ENCODE results near the gene PLCXD1.
"Not testable (repeated sequence)": the region's sequence is repeated elsewhere in the genome, so short reads cannot be mapped to it uniquely, and the experiment has no call there.

Gene PLCXD1

DNA sequence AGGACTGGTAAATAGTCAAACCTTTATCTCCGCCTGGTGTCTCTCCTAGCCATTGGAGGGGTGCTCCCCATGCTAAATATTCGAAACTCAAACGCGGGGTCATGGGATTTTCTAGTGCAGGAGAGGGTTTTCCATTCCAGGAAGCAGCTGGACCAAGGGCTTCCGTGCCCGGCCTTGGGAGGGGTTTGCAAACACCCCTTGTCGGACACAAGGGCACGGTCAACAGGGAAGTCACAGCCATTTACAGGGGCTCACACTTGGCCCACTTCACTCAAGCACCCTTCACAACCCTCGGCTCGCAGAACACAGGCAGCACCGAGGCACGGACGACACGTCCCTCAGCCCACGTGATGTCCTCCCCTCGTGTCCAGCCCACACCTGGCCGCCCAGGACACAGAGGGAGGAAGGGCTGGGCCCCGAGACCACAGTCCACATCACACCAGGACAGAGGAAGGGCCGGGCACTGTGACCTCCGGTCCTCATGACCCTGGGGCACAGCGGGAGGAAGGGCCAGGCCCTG lies 10.3 kb upstream of the PLCXD1 start:
- DNase-seq (ENCODE audit: insufficient read length, low spot score): no peak
- FAIRE-seq: no peak

DNA sequence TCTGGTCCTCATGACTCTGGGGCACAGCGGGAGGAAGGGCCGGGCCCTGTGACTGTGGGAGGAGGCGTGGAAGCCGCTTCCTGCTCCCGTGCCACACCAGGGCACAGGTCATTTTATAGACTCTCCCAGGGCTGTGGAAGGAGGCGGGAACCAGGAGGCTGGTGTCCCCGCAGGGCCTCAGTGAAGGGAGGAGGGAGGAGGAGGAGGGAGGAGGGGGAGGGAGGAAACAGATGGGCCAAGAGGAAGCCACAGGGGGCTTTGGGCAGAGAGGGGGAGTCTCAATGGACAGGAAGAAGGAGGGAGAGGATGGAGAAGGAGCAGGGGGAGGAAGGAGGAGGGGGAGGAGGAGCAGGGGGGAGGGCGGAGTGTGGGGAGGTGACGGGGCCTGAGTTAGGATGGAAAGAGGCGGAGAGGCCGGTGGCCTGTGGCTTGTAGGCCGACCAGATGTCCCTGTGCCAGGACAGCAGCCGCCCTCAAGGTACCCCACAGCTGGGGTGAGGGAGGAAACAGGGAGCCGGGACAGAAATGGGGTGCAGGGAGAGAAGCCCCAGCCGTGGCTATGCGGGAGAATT lies 6.2 kb upstream of the PLCXD1 start:
- TF ChIP-seq, protein P1, sequence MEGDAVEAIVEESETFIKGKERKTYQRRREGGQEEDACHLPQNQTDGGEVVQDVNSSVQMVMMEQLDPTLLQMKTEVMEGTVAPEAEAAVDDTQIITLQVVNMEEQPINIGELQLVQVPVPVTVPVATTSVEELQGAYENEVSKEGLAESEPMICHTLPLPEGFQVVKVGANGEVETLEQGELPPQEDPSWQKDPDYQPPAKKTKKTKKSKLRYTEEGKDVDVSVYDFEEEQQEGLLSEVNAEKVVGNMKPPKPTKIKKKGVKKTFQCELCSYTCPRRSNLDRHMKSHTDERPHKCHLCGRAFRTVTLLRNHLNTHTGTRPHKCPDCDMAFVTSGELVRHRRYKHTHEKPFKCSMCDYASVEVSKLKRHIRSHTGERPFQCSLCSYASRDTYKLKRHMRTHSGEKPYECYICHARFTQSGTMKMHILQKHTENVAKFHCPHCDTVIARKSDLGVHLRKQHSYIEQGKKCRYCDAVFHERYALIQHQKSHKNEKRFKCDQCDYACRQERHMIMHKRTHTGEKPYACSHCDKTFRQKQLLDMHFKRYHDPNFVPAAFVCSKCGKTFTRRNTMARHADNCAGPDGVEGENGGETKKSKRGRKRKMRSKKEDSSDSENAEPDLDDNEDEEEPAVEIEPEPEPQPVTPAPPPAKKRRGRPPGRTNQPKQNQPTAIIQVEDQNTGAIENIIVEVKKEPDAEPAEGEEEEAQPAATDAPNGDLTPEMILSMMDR (IDR thresholded peaks at IDR 0.05; ENCODE audit: insufficient read depth, missing control alignments): no peak
- FAIRE-seq (no peak), DNase-seq (ENCODE audit: insufficient read length, low spot score) (peak; percentile 37)

More for the DNA sequence above, 10.3 kb upstream of the PLCXD1 start:
- TF ChIP-seq, protein P1 (IDR thresholded peaks at IDR 0.05; ENCODE audit: insufficient read depth, missing control alignments): no peak

DNA sequence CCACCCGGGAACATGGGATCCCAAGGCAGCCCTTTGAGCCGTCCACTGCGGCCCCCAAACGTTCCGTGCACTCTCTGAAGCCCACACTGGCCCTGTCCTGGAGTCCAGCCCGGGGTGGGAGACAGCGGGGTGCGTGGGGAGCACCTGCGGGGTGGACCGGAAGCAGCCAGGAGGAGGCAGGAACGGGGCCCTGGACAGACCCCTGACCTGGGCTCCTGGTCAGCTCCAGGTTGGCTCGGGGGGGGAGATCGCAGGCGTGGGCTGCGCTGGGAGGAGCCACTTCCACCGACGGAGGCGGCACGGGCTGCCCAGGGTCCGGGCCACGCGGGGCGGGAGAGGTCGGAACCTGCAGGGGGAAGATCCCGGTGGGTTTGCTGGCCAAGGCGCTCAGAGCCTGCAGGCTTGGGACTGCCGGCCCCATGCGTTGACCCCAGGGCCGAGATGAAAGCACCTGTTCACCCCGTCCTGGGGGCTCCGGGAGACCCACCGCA lies 5.7 kb upstream of the PLCXD1 start:
- no peak for DNase-seq (ENCODE audit: insufficient read length, low spot score)
- TF ChIP-seq, protein P1 (IDR thresholded peaks at IDR 0.05; ENCODE audit: insufficient read depth, missing control alignments): no peak
- no peak for FAIRE-seq

DNA sequence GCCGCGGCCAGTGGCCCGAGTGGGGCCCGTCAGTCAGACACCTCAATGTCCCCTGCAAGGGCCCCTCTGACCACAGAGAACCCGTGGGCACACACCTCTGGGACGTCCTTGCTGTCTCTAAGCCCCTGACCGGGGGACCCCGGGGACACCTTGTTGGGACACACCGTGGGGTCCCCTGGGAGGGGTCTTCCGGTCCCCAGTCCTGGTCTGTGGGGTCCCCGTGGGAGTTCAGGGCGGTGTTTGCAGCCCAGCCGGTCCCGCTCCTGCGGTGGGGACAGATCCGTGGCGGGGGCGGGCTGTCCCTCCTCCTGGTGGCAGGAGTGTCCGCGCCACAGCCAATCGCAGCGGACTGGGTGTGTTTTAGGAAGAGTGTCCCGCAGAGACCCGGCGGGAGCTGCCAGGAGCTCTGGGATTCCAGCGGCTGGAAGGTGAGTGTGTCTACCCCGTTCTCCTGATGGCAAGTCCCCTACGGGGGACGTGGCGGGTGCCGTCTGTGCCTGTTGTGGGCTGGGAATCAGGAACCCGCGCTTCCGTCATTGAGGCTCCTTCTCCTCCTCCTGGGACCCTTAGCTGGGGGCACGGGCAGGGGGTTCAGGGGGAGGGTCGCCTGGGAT lies 5.1 kb upstream of the PLCXD1 start:
- FAIRE-seq: no peak
- no peak for DNase-seq (ENCODE audit: insufficient read length, low spot score)
- TF ChIP-seq, protein P1 (IDR thresholded peaks at IDR 0.05; ENCODE audit: insufficient read depth, missing control alignments): no peak

DNA sequence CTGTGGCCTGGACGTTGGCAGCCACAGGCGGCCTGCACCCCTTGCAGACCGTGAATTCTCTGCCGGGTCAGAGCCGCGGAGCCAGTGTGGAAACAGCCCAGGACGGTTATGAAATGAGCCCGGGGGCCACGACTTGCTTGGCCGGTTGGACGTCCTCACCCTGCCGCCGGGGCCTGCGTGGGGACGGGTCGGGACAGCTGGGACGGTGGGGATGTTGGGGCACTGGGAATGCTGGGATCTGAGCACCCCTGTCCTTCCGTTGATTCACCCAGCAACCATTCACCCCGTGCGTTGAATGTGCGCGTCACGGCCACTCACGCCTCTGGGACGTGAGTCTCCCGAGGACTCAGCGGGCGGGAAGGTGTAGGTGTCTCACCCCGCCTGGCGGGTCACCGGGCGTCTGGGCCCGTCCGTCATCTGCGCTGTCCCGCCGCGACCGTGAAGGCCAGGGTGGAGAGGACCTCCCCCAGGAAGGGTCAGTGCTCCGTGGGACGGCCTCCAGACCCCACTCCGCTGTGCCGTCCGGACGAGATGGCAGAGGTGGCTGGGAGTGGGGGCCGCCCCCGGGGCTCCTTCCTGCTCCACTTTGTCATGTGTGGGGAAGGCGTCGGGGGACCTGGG lies 4.5 kb upstream of the PLCXD1 start:
- FAIRE-seq: no peak
- DNase-seq (ENCODE audit: insufficient read length, low spot score): no peak
- TF ChIP-seq, protein P1 (IDR thresholded peaks at IDR 0.05; ENCODE audit: insufficient read depth, missing control alignments): no peak

DNA sequence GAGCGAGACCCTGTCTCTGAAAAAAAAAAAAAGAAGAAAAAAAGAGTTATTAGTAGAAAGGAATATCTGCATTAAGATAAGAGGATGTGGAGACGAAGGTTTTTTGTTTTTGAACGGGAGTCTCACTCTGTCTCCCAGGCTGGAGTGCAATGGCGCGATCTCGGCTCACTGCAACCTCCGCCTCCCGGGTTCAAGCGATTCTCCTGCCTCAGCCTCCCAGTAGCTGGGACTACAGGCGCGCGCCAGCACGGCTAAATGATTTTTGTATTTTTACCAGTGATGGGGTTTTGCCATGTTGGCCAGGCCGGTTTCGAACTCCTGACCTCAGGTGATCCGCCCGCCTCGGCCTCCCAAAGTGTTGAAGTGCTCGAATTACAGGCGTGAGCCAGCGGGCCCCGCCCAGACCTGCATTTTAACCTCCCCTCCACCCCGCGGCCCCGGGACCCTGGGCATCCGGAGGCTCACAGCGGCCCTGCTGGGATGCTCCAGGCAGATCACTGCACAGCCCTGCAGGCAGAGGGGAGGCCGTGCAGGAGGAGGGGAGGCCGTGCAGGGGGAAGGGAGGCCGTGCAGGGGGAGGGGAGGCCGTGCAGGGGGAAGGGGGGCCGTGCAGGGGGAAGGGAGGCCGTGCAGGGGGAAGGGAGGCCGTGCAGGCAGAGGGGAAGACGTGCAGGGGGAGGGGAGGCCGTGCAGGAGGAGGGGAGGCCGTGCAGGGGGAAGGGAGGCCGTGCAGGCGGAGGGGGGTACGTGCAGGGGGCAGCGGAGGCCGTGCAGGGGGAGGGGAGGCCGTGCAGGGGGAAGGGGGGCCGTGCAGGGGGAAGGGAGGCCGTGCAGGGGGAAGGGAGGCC lies 1.2 kb upstream of the PLCXD1 start:
- not testable (repeated sequence) for DNase-seq (ENCODE audit: insufficient read length, low spot score); FAIRE-seq

DNA sequence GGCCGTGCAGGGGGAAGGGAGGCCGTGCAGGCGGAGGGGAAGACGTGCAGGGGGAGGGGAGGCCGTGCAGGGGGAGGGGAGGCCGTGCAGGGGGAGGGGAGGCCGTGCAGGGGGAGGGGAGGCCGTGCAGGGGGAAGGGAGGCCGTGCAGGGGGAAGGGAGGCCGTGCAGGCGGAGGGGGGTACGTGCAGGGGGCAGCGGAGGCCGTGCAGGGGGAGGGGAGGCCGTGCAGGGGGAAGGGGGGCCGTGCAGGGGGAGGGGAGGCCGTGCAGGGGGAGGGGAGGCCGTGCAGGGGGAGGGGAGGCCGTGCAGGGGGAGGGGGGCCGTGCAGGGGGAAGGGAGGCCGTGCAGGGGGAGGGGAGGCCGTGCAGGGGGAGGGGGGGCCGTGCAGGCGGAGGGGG lies 459 bp upstream of the PLCXD1 start:
- FAIRE-seq; DNase-seq (ENCODE audit: insufficient read length, low spot score): not testable (repeated sequence)

DNA sequence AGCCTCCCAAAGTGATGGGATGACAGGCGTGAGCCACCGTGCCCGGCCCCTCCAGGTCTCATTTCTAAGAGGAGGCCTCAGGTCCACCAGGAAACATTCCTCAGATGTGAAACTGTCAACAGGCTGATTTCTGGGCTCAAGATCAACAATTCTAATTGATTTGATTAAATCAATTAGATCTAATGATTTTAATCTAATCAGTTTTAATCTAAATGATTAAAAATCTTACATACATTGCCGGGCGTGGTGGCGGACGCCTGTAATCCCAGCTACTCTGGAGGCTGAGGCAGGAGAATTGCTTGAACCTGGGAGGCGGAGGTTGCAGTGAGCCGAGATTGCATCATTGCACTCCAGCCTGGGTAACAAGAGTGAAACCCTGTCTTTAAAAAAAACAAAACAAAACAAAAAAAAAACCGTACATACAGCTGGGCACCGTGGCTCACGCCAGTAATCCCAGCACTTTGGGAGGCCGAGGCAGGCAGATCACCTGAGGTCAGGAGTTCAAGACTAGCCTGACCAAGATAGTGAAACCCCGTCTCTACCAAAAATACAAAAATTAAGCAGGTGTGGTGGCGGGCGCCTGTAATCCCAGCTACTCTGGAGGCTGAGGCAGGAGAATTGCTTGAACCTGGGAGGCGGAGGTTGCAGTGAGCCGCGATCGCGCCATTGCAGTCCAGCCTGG lies 960 bp downstream of the PLCXD1 start:
- DNase-seq (ENCODE audit: insufficient read length, low spot score); FAIRE-seq: not testable (repeated sequence)
